NB4 (cell line): ENCODE data around the gene KCNIP4.

ENCODE experiments used
- MAX ChIP-seq: IDR thresholded peaks from 2 replicates; pipeline ENCODE4 v1.6.1; 2011; ENCODE audit warnings: low read depth, low read length
- MYC ChIP-seq: IDR thresholded peaks from 2 replicates; pipeline ENCODE4 v1.6.1; 2011; ENCODE audit warnings: low read depth, low read length
- POLR2A ChIP-seq: IDR thresholded peaks from 2 replicates; pipeline ENCODE4 v1.6.1; 2011; ENCODE audit warnings: mild to moderate bottlenecking; ENCODE audit not compliant: insufficient read length; ENCODE audit errors: extremely low read depth
- TF ChIP-seq, protein P1 (sequence below): IDR thresholded peaks from one replicate; pipeline ENCODE4 v1.5.1; 2012; ENCODE audit warnings: low read depth, low read length

DNA sequence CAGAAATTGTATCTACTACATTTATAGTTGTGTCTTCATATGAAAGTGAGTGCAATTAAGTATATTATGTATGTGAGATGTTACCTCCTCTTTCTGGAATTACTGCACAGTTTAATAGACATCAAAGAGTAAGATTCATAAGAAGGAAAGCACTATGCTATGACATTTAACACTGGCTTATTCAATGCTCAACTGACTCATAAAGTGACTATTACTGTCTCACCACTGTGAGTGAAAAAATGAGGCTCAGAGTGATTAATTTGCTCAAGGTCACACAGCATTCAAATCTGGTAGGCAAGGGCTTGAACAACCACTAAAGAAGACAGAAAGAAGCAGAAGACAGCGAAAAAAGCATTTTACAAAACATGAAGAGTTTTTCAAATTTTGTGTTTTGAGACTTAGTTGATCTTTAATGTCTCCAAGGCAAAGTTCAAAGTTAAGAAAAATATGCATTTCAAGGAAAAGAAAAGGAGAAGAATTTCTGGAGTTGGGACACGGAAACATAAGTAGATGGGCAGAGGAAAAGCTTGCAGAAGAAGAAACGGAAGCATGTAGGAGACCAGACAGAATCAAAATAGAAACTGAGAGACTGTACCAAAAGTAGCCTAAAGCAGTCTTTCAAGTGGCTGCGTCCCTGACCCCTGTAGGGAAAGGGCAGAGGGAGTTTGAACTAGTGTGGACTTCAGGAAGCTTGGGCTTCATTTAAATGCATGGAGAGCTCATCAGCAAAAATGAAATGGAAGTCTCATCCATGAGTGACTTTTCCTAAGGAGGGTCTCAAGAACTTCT, 66.3 kb downstream of the KCNIP4 start:
- TF ChIP-seq, protein P1, sequence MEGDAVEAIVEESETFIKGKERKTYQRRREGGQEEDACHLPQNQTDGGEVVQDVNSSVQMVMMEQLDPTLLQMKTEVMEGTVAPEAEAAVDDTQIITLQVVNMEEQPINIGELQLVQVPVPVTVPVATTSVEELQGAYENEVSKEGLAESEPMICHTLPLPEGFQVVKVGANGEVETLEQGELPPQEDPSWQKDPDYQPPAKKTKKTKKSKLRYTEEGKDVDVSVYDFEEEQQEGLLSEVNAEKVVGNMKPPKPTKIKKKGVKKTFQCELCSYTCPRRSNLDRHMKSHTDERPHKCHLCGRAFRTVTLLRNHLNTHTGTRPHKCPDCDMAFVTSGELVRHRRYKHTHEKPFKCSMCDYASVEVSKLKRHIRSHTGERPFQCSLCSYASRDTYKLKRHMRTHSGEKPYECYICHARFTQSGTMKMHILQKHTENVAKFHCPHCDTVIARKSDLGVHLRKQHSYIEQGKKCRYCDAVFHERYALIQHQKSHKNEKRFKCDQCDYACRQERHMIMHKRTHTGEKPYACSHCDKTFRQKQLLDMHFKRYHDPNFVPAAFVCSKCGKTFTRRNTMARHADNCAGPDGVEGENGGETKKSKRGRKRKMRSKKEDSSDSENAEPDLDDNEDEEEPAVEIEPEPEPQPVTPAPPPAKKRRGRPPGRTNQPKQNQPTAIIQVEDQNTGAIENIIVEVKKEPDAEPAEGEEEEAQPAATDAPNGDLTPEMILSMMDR: no peak
- TF ChIP-seq POLR2A (no peak), MAX (no peak), MYC (no peak)
